ENCODE results near the gene ARSG.
"Not testable (repeated sequence)": the region's sequence is repeated elsewhere in the genome, so short reads cannot be mapped to it uniquely, and the experiment has no call there.

ARSG gene

DNA sequence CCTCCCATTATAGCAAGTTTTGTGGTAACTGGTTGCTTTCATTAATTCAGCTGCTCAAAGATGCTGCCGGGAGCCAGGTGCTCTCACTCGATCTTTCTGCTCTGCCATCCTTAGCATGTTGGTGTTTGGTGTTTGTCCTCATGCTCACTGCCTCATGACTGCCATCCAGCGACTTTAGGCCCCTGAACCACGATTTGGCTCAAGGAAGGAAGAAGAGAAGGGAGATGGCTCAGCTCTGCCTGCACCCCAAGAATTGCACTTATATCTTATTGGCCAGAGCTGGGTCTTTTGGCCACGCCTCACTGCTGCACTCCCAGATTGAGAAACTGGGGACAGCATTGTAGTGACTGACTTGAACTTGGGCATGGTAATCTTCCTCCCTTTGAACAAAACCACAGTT, 52.7 kb downstream of the ARSG start:
- H3K4me3 ChIP-seq, result no peak overlapping the region
- H3K27me3 ChIP-seq (ENCODE audit: low read depth), result no peaks in the 10 kb centered on the region
- in situ Hi-C loops (cut with MboI; ENCODE audit: low sequenced_read_pairs), result no loop called here

DNA sequence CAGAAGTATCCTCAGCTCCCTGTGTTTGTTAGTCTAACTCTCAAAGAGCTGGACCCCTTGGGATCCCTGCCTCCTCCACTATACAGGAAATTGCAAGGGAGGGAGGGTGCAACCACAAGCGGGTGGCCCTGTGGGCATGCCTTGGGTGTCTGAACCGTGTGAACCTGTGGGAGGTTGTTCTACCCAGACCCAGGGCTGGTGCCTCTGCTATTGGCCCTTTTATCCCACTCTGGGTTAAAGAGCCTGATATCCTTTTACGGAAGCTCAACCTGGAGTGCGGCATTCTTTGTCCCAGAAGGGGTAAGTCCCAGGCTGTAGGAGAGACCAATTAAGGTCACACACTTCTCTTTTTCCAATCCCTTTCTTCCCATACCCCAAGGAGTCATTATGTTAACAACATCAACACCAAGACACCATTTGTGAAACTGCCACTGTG, 53.4 kb downstream of the ARSG start:
- in situ Hi-C loops (cut with MboI; ENCODE audit: low sequenced_read_pairs), result no loop called here
- Histone ChIP-seq H3K9me3 (0 out of 2 replicates have a peak, but pooled peaks cover 3% of the 10 kb centered on the region), H3K27me3 (ENCODE audit: low read depth) (no peaks in the 10 kb centered on the region), H3K4me3 (no peak overlapping the region), H3K36me3 (replicated peaks) (no peaks in the 10 kb centered on the region), H3K4me1 (no peaks in the 10 kb centered on the region)
- no peak for DNase-seq (ENCODE audit: low spot score in 2 of 2)

More for the DNA sequence above, 52.7 kb downstream of the ARSG start:
- no peak for DNase-seq (ENCODE audit: low spot score in 2 of 2)
- H3K4me1 ChIP-seq, result no peaks in the 10 kb centered on the region
- no peaks in the 10 kb centered on the region for H3K36me3 ChIP-seq (replicated peaks)
- 0 out of 2 replicates have a peak, but pooled peaks cover 3% of the 10 kb centered on the region for H3K9me3 ChIP-seq

DNA sequence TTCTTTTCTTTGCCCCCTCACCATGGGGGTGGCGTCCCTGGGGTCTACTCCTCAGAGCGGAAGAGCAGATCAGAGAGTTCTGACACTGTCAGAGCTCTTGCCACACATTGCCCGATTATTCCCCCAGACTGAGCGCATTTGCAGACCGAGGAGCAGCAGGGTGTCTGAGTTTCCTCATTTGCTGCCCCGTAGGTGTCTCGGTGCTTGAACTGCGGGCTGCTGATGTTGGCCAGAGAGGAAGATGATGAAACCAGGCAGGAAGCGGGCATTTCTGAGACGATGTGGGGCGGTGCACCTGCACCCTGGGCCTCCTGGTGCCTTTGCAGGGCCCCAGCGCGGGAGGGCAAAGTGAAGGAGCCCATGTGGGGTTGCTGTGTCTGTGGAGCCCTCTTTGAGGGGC, 55.2 kb downstream of the ARSG start:
- DNase-seq (ENCODE audit: low spot score in 2 of 2), result no peak
- no peaks in the 10 kb centered on the region for H3K4me1 ChIP-seq
- 0 out of 2 replicates have a peak, but pooled peaks cover 3% of the 10 kb centered on the region for H3K9me3 ChIP-seq
- no peak overlapping the region for H3K4me3 ChIP-seq
- in situ Hi-C loops (cut with MboI; ENCODE audit: low sequenced_read_pairs), result no loop called here
- no peaks in the 10 kb centered on the region for H3K36me3 ChIP-seq (replicated peaks)
- H3K27me3 ChIP-seq (ENCODE audit: low read depth), result no peaks in the 10 kb centered on the region

DNA sequence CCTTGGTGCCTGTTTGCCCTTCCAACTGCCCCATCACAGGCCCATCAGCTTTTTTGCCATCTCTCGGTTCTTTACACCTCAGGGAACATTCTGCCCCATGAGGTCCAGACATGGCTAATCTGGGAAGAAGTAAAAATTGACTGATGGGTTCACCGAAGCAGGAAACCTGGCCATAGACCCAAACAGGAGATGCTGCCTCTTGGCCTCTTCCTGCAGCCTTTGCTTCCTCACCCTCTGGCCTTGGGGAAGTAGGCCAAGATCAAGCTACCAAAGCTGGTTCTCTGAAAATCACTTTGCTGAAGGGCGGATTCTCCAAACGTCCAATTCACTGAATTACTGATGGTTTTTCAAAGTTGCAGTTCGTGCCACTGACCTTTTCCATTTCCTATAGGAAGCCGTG, 56.1 kb downstream of the ARSG start:
- Histone ChIP-seq H3K27me3 (ENCODE audit: low read depth) (no peaks in the 10 kb centered on the region), H3K4me1 (no peaks in the 10 kb centered on the region), H3K36me3 (replicated peaks) (no peaks in the 10 kb centered on the region), H3K9me3 (0 out of 2 replicates have a peak, but pooled peaks cover 3% of the 10 kb centered on the region), H3K4me3 (no peak overlapping the region)
- DNase-seq (ENCODE audit: low spot score in 2 of 2), result no peak
- in situ Hi-C loops (cut with MboI; ENCODE audit: low sequenced_read_pairs), result no loop called here

DNA sequence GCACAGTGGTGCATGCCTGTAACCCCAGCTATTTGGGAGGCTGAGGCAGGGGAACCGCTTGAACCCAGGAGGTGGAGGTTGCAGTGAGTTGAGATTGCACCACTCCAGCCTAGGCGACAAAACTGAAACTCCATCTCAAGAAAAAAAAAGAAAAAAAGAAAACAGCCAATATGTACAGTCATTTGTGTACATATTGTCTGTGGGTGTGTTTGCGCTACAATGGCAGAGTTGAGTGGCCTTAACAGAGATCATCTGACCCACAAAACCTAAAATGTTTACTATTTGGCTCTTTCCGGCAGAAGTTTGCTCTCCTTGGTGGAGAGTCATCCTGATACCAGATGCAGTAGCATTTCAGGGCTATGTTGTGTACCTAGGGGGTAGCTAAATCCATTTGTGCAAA, 57.9 kb downstream of the ARSG start:
- in situ Hi-C loops (cut with MboI; ENCODE audit: low sequenced_read_pairs), result no loop called here
- H3K4me3 ChIP-seq, result no peak overlapping the region
- no peaks in the 10 kb centered on the region for H3K36me3 ChIP-seq (replicated peaks)
- H3K4me1 ChIP-seq, result no peaks in the 10 kb centered on the region
- H3K27me3 ChIP-seq (ENCODE audit: low read depth), result no peaks in the 10 kb centered on the region
- no peak for DNase-seq (ENCODE audit: low spot score in 2 of 2)
- 0 out of 2 replicates have a peak, but pooled peaks cover 3% of the 10 kb centered on the region for H3K9me3 ChIP-seq

DNA sequence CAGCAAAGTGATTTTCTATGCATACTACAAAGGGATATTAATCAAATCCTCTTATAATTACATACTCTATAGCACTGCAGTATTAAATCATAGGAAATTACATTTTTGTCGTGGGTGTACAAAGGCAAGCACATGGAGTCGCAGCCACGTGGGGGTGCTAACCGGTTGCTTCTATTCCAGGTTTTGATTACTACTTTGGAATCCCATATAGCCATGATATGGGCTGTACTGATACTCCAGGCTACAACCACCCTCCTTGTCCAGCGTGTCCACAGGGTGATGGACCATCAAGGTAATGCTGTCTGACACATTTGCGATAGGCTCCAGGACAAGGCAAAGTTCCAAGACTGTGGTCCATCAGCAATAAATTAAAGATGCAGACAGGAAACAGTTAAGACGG, 60.1 kb downstream of the ARSG start:
- in situ Hi-C loops (cut with MboI; ENCODE audit: low sequenced_read_pairs), result no loop called here
- Histone ChIP-seq H3K4me1 (no peaks in the 10 kb centered on the region), H3K27me3 (ENCODE audit: low read depth) (no peaks in the 10 kb centered on the region), H3K36me3 (replicated peaks) (no peaks in the 10 kb centered on the region), H3K4me3 (no peak overlapping the region), H3K9me3 (0 out of 2 replicates have a peak, but pooled peaks cover 3% of the 10 kb centered on the region)
- DNase-seq (ENCODE audit: low spot score in 2 of 2), result no peak

DNA sequence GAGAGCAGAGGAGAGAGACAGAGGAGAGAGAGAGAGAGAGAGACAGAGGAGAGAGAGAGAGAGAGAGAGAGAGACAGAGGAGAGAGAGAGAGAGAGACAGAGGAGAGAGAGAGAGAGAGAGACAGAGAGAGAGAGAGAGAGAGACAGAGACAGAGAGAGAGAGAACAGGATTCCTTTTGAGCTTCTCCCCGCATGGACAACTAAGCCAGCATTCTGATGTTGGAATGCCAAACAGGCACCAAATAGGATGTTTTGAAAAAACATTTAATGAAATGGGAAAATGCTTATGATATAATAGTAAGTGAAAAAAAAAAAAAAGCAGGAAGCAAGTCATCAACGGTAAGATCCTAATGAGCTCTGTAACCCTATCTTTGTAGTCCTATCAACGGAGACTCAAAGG, 60.7 kb downstream of the ARSG start:
- Histone ChIP-seq H3K27me3 (ENCODE audit: low read depth) (no peaks in the 10 kb centered on the region), H3K36me3 (replicated peaks) (no peaks in the 10 kb centered on the region), H3K4me1 (no peaks in the 10 kb centered on the region), H3K9me3 (0 out of 2 replicates have a peak, but pooled peaks cover 3% of the 10 kb centered on the region), H3K4me3 (no peak overlapping the region)
- DNase-seq (ENCODE audit: low spot score in 2 of 2), result no peak
- in situ Hi-C loops (cut with MboI; ENCODE audit: low sequenced_read_pairs), result no loop called here

DNA sequence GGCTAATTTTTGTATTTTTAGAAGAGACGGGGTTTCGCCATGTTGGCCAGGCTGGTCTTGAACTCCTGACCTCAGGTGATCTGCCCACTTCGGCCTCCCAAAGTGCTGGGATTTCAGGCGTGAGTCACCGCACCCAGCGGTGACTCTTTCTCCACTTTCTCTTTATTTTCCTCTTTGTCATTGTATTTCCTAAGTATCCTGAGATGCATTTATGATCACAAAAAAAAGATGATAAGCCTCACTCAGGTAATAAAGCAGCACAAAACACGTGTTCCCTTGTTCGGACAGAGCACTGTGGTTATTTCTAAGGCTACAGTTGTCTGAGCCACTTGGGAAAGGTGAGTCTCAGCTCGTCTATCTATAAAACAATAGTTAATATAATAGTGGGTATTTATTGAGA, 61.4 kb downstream of the ARSG start:
- H3K4me1 ChIP-seq; H3K27me3 ChIP-seq (ENCODE audit: low read depth); in situ Hi-C loops (cut with MboI; ENCODE audit: low sequenced_read_pairs); DNase-seq (ENCODE audit: low spot score in 2 of 2); H3K36me3 ChIP-seq (replicated peaks); H3K4me3 ChIP-seq; H3K9me3 ChIP-seq: not testable (repeated sequence)

DNA sequence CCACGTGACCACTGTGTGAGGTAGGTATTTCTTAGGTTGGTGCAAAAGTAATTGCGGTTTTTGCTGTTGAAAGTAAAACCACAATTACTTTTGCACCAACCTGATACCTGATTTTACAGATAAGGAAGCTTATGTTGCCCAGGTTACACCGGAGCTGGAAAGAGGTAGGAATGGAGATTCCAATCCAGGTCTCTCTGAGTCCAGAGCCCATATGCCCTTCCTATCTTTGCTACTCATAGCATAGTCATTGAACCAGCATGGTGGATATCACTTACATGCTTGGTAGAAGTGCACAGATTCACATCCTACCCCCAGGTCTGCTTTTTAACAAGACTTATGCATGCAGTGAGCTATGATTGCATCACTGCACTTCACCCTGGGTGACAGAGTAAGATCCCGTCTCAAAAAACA, 61.8 kb downstream of the ARSG start:
- no peak overlapping the region for H3K4me3 ChIP-seq
- no peak for DNase-seq (ENCODE audit: low spot score in 2 of 2)
- H3K27me3 ChIP-seq (ENCODE audit: low read depth), result no peaks in the 10 kb centered on the region
- H3K9me3 ChIP-seq, result no peaks in the 10 kb centered on the region
- no peaks in the 10 kb centered on the region for H3K4me1 ChIP-seq
- in situ Hi-C loops (cut with MboI; ENCODE audit: low sequenced_read_pairs), result no loop called here
- H3K36me3 ChIP-seq (replicated peaks), result no peaks in the 10 kb centered on the region

DNA sequence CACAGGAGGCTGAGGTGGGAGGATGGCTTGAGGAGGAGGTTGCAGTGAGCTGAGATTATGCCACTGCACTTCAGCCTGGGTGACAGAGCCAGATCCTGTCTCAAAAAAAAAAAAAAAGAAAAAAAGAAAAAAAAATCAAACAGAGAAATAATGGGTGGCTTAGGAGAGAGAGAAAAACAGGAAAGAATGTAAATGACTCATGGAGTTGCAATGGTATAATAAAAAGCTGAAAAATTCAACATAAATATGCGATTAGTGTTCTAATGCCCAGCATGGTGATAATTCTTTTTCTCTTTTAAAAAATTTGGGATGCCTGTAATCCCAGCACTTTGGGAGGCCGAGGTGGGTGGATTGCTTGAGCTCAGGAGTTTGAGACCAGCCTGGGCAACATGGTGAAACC, 63.0 kb downstream of the ARSG start:
- H3K4me3 ChIP-seq; H3K4me1 ChIP-seq; DNase-seq (ENCODE audit: low spot score in 2 of 2); H3K9me3 ChIP-seq; H3K36me3 ChIP-seq (replicated peaks); in situ Hi-C loops (cut with MboI; ENCODE audit: low sequenced_read_pairs); H3K27me3 ChIP-seq (ENCODE audit: low read depth): not testable (repeated sequence)

DNA sequence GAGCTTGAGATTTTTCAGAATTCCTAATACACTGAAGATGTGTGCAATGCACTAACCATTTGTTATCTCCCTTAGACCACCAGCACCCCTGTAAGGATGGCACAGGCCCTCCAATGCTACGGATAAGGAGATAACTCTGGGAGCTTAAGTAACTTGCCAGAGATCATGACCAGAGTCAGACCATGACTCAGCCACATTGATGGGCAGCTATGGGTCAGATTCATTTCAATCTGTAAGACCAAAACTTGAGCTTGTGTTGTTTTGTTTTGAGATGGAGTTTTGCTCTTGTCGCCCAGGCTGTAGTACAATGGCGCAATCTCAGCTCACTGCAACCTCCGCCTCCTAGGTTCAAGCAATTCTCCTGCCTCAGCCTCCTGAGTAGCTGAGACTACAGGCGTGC, 63.8 kb downstream of the ARSG start:
- H3K4me3 ChIP-seq; DNase-seq (ENCODE audit: low spot score in 2 of 2); H3K4me1 ChIP-seq; H3K9me3 ChIP-seq; in situ Hi-C loops (cut with MboI; ENCODE audit: low sequenced_read_pairs); H3K27me3 ChIP-seq (ENCODE audit: low read depth); H3K36me3 ChIP-seq (replicated peaks): not testable (repeated sequence)

DNA sequence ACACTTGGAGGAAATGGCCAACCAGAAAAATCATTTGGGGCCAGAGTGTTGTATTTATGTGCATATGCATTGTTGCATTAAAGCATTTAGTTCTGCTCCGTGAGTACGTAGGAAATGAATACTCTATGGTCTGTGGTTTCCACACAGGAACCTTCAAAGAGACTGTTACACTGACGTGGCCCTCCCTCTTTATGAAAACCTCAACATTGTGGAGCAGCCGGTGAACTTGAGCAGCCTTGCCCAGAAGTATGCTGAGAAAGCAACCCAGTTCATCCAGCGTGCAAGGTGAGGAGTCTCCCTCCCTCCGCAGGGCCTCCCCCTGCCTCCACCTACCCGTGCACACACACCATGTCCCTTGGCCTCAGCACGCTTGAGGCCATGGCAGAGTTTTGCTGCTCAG, 65.2 kb downstream of the ARSG start:
- Histone ChIP-seq H3K36me3 (replicated peaks) (no peaks in the 10 kb centered on the region), H3K4me1 (no peaks in the 10 kb centered on the region), H3K4me3 (no peak overlapping the region), H3K27me3 (ENCODE audit: low read depth) (no peaks in the 10 kb centered on the region), H3K9me3 (no peaks in the 10 kb centered on the region)
- in situ Hi-C loops (cut with MboI; ENCODE audit: low sequenced_read_pairs), result no loop called here
- no peak for DNase-seq (ENCODE audit: low spot score in 2 of 2)

DNA sequence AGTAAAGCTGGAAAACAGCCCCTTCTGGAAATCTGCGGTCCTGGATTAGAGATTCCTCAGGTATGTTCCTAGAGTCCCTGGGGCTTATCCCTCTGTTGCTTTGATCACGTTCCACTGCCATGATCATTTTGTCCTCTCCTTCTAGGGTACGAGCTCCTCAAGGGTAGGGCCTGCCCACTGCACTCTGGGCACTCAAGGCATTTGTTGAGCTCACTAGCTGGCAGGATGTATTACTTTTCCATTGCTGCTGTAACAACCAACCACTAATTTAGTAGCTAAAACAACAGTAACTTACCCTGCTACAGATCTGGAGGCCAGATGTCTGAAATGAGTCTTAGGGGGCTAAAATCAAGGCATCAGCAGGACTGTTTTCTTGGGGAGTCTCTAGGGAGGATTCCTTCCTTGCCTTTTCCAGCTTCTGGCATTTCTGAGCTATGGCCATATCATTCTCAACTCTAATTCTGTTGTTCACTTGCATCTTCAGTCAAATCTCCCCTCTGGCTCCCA, 65.7 kb downstream of the ARSG start:
- no peak for DNase-seq (ENCODE audit: low spot score in 2 of 2)
- Histone ChIP-seq H3K9me3 (no peaks in the 10 kb centered on the region), H3K4me3 (no peak overlapping the region), H3K4me1 (no peaks in the 10 kb centered on the region), H3K27me3 (ENCODE audit: low read depth) (no peaks in the 10 kb centered on the region), H3K36me3 (replicated peaks) (no peaks in the 10 kb centered on the region)
- in situ Hi-C loops (cut with MboI; ENCODE audit: low sequenced_read_pairs), result no loop called here

DNA sequence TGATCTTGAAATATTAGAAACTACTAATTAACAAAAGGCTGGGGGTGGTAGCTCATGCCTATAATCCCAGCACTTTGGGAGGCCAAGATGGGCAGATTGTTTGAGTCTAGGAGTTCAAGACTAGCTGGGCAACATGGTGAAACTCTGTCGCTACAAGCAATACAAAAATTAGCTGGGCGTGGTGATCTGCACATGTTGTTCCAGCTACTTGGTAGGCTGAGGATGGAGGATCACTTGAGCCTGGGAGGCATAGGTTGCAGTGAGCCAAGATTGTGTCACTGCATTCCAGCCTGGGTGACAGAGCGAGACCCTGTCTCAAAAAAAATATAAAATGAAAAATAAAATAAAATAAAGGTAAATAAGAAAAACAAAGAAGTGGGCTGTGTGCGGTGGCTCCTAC, 66.6 kb downstream of the ARSG start:
- Histone ChIP-seq H3K9me3 (no peaks in the 10 kb centered on the region), H3K4me1 (no peaks in the 10 kb centered on the region), H3K27me3 (ENCODE audit: low read depth) (no peaks in the 10 kb centered on the region), H3K36me3 (replicated peaks) (no peaks in the 10 kb centered on the region), H3K4me3 (no peak overlapping the region)
- in situ Hi-C loops (cut with MboI; ENCODE audit: low sequenced_read_pairs), result no loop called here
- no peak for DNase-seq (ENCODE audit: low spot score in 2 of 2)

All from HAP-1 (cell line).